Hepatocyte (in vitro differentiated cells): ENCODE measurements around the gene ADGRD1. TPM values are rescaled to one million over a fixed set of nuclear protein-coding genes. Genes with fewer than 3 reads are reported as not detected.

ENCODE experiments used
- DNase-seq: peaks from one replicate; pipeline ENCODE4 v3.0.0-alpha.2; 2016; ENCODE audit warnings: low spot score
- H2AFZ ChIP-seq: fragments of 200-600 bp; sonication (generic); 2 replicates; pipeline ENCODE4 v1.6.0; 2016; ENCODE audit warnings: antibody characterized with exemption, mild to moderate bottlenecking
- H3K27ac ChIP-seq: fragments of 200-600 bp; sonication (generic); 2 replicates; pipeline ENCODE4 v1.5.1; 2016; ENCODE audit warnings: mild to moderate bottlenecking
- H3K27me3 ChIP-seq: fragments of 200-600 bp; sonication (generic); 2 replicates; pipeline ENCODE4 v1.6.1; 2016
- H3K36me3 ChIP-seq: fragments of 200-600 bp; sonication (generic); replicated peaks from 2 replicates; pipeline ENCODE4 v1.5.1; 2016; ENCODE audit warnings: low read depth; ENCODE audit not compliant: insufficient read depth
- H3K4me1 ChIP-seq: fragments of 200-600 bp; sonication (generic); 2 replicates; pipeline ENCODE4 v1.5.1; 2016; ENCODE audit warnings: mild to moderate bottlenecking, moderate library complexity; ENCODE audit not compliant: insufficient read depth
- H3K4me2 ChIP-seq: fragments of 200-600 bp; sonication (generic); 2 replicates; pipeline ENCODE4 v1.6.0; 2016
- H3K4me3 ChIP-seq: fragments of 200-600 bp; sonication (generic); 2 replicates; pipeline ENCODE4 v1.5.1; 2016; ENCODE audit warnings: mild to moderate bottlenecking
- H3K79me2 ChIP-seq: fragments of 200-600 bp; sonication (generic); 2 replicates; pipeline ENCODE4 v1.6.0; 2017; ENCODE audit warnings: mild to moderate bottlenecking
- H3K9me2 ChIP-seq: fragments of 200-600 bp; sonication (generic); replicated peaks from 2 replicates; pipeline ENCODE4 v1.6.0; 2017; ENCODE audit warnings: mild to moderate bottlenecking; ENCODE audit not compliant: insufficient read depth
- H3K9me3 ChIP-seq: fragments of 200-600 bp; sonication (generic); 2 replicates; pipeline ENCODE4 v1.5.1; 2016; ENCODE audit warnings: low read depth, mild to moderate bottlenecking
- H4K20me1 ChIP-seq: fragments of 200-600 bp; sonication (generic); 2 replicates; pipeline ENCODE4 v1.6.0; 2016; ENCODE audit warnings: mild to moderate bottlenecking; ENCODE audit not compliant: insufficient read depth, poor library complexity, severe bottlenecking
- CTCF ChIP-seq: fragments of 200-600 bp; sonication (generic); IDR thresholded peaks from 2 replicates; pipeline ENCODE4 v1.5.1; 2016; ENCODE audit warnings: antibody characterized with exemption, mild to moderate bottlenecking; ENCODE audit not compliant: poor library complexity
- EZH2 ChIP-seq: fragments of 200-600 bp; sonication (generic); IDR thresholded peaks from 2 replicates; pipeline ENCODE4 v1.6.1; 2016; ENCODE audit warnings: antibody characterized with exemption, mild to moderate bottlenecking, borderline replicate concordance
- EZH2phosphoT487 ChIP-seq: fragments of 200-600 bp; sonication (generic); IDR thresholded peaks from one replicate; pipeline ENCODE4 v1.6.1; 2018; ENCODE audit warnings: antibody characterized with exemption, mild to moderate bottlenecking, low read depth, moderate library complexity; ENCODE audit not compliant: unreplicated experiment, severe bottlenecking
- WGBS: methylation state at CpG from one replicate; pipeline ENCODE4 v1.1.6; 2016; ENCODE audit warnings: low lambda C conversion rate; ENCODE audit errors: missing lambda C conversion rate; 5-methylcytosine and 5-hydroxymethylcytosine counted together
- polyA plus RNA-seq: library from polyadenylated mRNA; unstranded; fragments of >200 nt; fragmentation: Nextera tagmentation; extraction: Ambion mirVana; gene quantifications from 2 replicates; pipeline ENCODE4 v1.2.1, GENCODE V29; 2016
- total RNA-seq: library from RNA; depleted of rRNA; stranded (reverse); fragments of >200 nt; gene quantifications from 2 replicates; pipeline ENCODE4 v1.2.3, GENCODE V29; 2014

ADGRD1 gene
- total and polyA plus RNA-seq, 2 experiments from 2014 or later: 18.1 to 18.5 TPM

- H3K4me3 ChIP-seq: no peak overlapping the region
- no peak for DNase-seq
- no peak overlapping the region for H3K4me2 ChIP-seq
- H3K27ac ChIP-seq: no peak overlapping the region
- H2AFZ ChIP-seq: no peak overlapping the region
- no peaks in the 10 kb centered on the region for H3K36me3 ChIP-seq
- TF ChIP-seq EZH2 (no peak), CTCF (no peak), EZH2phosphoT487 (no peak)
- 74% methylated on average over 11 of the region's 11 CpGs for WGBS
- no peaks in the 10 kb centered on the region for H3K4me1 ChIP-seq
- H3K9me2 ChIP-seq: no peaks in the 10 kb centered on the region
- H3K9me3 ChIP-seq: no peaks in the 10 kb centered on the region
- no peaks in the 10 kb centered on the region for H4K20me1 ChIP-seq
- no peaks in the 10 kb centered on the region for H3K79me2 ChIP-seq
- H3K27me3 ChIP-seq: no peaks in the 10 kb centered on the region
Measured at GRCh38 chr12:131077931-131078391, 124.3 kb downstream of the ADGRD1 start.

GRCh38 chr12:131082290-131083194, 128.8 kb downstream of the ADGRD1 start:
- no peaks in the 10 kb centered on the region for H3K36me3 ChIP-seq
- TF ChIP-seq CTCF (no peak), EZH2 (no peak), EZH2phosphoT487 (no peak)
- H3K4me1 ChIP-seq: no peaks in the 10 kb centered on the region
- no peaks in the 10 kb centered on the region for H3K9me2 ChIP-seq
- H2AFZ ChIP-seq: no peak overlapping the region
- H3K9me3 ChIP-seq: no peaks in the 10 kb centered on the region
- no peaks in the 10 kb centered on the region for H4K20me1 ChIP-seq
- no peak overlapping the region for H3K27ac ChIP-seq
- DNase-seq: no peak
- H3K79me2 ChIP-seq: no peaks in the 10 kb centered on the region
- H3K27me3 ChIP-seq: no peaks in the 10 kb centered on the region
- WGBS: 92% methylated on average over 23 of the region's 23 CpGs
- H3K4me3 ChIP-seq: no peak overlapping the region
- H3K4me2 ChIP-seq: no peak overlapping the region

GRCh38 chr12:131084341-131085011, 130.8 kb downstream of the ADGRD1 start:
- H3K4me2 ChIP-seq: no peak overlapping the region
- no peak for TF ChIP-seq CTCF
- TF ChIP-seq EZH2: no peak
- no peak for TF ChIP-seq EZH2phosphoT487
- H3K4me3 ChIP-seq: no peak overlapping the region
- no peaks in the 10 kb centered on the region for H3K4me1 ChIP-seq
- no peak overlapping the region for H3K27ac ChIP-seq
- H3K79me2 ChIP-seq: no peaks in the 10 kb centered on the region
- H3K36me3 ChIP-seq: no peaks in the 10 kb centered on the region
- WGBS: 92% methylated on average over 24 of the region's 28 CpGs
- H3K9me2 ChIP-seq: no peaks in the 10 kb centered on the region
- no peaks in the 10 kb centered on the region for H3K27me3 ChIP-seq
- H4K20me1 ChIP-seq: no peaks in the 10 kb centered on the region
- no peaks in the 10 kb centered on the region for H3K9me3 ChIP-seq
- no peak overlapping the region for H2AFZ ChIP-seq
- no peak for DNase-seq
